Stimulated activated CD4-positive, alpha-beta T cell treated with anti-CD3 and anti-CD28 coated beads, Interleukin-2, amount 100 ng/mL, for 24 hours (primary cell): ENCODE results near the gene SBK3.
A peak's percentile ranks its signal among the peaks of the same experiment; 100 is the strongest.
"Not testable (repeated sequence)": the region's sequence is repeated elsewhere in the genome, so short reads cannot be mapped to it uniquely, and the experiment has no call there.

Experiments used
- DNase-seq, 2 donors: peaks; one replicate each; pipeline ENCODE4 v3.0.0-alpha.2; 2020

The SBK3 gene

DNA sequence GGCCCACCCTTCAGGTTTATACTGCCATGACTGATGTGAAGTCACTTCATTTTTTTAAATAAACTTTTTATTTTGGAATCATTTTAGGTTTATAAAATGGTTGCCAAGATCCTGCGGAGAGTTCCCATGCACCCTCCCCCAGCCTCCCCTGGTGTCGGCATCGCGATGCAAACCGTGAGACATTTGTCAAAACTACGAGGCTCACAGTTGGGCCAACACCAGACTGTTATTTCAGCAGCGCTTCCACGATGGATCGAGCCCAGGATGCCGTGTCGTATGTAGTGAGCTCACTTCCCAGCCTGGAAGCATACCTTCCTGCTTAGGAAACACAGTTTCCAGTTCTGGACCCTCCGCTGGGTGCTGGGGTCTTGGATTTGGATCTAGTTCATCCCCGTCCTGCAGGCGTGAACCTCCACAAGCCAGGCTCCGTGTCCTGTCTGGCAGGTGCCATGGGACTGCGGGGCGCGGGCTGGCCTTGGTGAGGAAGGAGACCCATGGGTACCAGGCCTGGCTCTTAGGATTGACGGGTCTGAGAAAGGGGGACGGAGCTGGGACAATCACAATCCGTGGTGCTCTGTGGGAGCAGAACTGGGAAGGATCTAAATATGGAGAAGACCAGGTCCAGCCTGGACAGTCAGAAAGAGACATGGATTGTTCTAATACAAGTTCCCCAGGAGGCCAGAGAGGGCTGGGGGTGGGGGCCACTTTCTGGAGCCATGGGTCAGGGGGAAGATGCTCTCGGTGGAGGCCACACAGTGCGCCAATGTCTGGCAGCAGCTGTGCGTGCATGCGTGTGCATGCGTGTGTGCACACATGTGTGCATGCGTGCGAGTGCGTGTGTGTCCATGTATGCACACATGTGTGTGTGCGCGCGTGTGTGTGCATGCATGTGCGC lies 6.0 kb downstream of the SBK3 start:
- DNase-seq = no peak

DNA sequence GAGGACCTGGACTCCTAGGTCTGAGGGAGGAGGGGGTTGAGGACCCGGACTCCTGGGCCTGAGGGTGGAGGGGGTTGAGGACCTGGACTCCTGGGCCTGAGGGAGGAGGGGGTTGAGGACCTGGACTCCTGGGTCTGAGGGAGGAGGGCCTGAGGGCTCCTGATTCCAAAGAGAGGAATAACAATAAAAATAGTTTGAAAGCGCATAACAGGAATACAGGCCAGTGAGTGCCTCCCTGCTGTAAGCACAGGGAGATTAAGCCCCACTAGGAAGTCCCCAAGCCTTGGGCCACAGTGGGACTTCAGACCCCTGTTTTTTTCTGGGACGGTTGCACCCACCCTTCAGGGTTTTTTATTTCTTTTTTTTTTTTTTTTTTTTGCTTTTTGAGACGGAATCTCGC lies 7.2 kb downstream of the SBK3 start:
- DNase-seq = no peak

DNA sequence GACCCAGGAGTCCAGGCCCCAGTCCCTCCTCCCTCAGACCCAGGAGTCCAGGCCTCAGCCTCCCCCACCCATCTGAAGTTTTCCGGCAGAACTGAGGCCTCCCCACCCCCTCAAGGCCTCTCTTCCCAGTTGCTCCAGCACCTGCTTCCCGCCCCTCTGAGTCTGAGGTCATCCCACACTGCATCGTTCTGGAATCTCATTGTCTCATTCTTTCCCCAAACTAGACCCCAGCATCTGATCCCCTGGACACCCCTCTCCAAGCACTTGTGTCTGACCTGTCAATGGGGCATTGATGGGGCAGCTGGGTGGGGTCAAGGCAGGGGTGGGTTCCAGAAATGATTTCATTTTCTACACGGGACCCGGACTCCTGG lies 7.6 kb downstream of the SBK3 start:
- no peak for DNase-seq

DNA sequence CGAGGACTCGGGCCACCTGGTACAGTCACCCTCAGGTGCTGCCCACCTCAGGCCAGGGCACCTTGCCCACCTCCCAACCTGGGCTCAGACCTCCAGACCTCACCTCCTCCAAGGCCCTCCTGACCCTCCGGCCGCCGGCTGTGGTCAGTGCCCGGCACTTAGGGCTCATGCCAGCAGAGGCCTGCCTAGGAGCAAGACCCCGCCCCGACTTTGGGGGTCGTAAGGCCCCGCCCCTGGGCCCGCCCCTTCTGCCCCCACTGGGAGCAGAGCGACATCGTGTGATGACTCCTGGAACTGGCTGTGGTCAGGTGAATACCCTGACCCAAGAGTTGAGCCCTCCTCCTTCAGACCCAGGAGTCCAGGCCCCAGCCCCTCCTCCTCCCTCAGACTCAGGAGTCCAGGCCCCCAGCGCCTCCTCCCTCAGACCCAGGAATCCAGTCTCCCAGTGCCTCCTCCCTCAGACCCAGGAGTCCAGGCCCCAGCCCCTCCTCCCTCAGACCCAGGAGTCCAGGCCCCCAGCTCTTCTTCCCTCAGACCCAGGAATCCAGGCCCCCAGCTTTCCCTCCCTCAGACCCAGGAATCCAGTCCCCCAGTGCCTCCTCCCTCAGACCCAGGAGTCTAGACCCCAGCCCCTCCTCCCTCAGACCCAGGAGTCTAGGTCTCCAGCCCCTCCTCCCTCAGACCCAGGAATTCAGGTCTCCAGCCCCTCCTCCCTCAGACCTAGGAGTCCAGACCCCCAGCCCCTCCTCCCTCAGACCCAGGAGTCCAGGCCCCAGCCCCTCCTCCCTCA lies 8.2 kb downstream of the SBK3 start, which contains the start of gene SBK2:
Gene SBK2 (minus strand): TSS at position 183 of the 790 bp plus-strand sequence. CDS start 839 bp downstream, outside the sequence.
- DNase-seq = no peak

DNA sequence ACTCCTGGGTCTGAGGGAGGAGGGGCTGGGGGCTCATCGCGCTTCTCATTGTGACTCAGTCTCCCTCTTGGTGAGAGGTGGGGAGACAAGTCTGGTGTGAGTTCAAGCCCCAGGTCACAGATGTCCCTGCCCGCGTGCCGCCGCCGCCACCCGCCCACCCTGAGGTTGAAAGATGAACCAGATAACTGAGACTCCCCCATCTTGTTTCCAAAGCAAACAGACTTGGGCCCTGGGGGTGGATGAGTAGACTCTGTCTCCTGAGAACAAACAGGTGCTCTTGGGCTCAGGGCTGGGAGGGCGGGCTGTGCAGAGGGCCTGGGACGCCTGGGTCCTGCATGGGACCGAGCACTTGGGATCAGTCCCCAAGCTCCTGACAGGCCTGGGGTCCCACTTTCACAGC lies 9.0 kb downstream of the SBK3 start:
- no peak for DNase-seq

DNA sequence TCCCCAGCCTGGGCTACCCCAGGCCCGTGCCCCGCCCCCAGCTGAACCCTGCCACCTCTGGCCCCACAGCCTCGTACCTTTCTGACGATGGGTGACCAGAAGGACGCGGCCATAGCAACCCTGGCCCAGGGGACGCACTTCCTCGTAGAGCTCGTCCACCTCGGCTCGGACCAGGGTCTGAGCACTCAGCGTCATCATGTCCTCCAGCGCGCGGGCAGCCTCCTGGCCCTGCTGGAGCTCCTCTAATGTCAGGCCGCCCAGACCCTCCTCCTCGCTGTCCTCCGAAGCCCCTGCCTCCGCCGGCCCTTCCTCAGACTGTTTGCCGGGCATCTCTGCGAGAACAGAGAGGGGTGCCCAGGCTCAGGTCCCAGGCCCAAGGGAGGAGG lies 9.4 kb downstream of the SBK3 start:
- no peak for DNase-seq

DNA sequence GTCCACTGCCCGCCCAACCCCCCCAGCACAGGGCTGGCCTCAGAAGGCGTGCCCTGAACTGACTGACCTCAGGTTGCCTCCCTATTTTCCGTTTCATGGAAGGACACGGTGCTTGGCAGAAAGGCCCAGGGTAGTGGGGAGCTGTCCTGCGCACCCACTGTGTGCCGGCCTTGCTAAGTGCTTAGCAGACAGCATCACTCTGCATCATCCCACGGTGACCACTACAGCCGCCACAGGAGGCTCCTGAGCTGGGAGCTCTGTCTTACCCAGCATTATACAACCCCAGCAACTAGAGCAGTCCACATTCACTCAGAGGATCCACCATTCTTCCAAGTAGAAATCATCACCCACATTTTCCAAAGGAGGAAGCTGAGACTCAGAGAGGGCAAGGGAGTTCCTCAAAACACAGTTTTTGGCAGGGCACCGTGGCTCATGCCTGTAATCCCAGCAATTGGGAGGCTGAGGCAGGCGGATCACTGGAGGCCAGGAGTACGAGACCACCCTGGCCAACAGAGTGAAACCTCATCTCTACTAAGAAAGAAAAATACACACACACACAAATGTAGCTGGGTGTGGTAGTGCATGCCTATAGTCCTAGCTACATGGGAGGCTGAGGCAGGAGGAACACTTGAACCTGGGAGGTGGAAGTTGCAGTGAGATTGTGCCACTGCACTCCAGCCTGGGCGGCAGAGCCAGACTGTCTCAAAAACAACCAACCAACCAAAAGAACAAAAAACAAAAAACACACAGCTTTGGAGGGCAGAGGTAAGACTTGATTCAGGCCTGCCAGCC lies 10.0 kb downstream of the SBK3 start:
- no peak for DNase-seq

DNA sequence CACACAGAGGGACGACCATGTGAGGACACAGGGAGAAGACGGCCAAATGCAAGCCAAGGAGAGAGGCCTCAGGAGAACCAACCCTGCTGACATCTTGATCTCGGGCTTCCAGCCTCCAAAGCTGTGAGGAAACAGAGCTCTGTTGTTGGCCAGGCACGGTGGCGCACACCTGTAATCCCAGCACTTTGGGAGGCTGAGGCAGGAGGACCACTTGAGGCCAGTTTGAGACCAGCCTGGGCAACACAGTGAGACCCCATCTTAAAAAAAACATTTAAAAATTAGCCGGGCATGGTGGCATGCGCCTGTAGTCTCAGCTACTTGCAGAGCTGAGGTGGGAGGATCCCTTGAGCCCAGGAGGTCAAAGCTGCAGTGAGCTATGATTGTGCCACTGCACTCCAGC lies 11.1 kb downstream of the SBK3 start:
- DNase-seq = not testable (repeated sequence)

DNA sequence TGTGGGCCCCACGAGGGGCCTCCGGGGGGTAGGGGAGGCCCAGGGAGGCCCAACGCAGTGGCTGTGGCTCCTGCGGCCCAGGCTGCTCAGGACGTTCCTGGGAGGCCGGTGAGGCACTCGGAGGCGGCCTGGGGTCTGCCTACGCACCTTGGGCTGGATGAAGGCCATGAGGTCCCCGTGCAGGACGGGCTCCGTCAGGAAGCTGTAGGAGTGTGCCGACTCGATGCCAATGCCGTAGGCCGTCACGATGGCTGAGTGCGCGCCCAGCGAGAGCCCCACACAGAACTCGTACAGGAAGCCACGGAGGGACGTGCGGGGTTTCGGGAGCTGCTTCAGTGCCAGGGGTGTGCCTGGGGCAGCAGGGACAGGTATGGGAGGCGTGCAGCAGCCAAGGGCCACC lies 14.3 kb downstream of the SBK3 start:
- no peak for DNase-seq

DNA sequence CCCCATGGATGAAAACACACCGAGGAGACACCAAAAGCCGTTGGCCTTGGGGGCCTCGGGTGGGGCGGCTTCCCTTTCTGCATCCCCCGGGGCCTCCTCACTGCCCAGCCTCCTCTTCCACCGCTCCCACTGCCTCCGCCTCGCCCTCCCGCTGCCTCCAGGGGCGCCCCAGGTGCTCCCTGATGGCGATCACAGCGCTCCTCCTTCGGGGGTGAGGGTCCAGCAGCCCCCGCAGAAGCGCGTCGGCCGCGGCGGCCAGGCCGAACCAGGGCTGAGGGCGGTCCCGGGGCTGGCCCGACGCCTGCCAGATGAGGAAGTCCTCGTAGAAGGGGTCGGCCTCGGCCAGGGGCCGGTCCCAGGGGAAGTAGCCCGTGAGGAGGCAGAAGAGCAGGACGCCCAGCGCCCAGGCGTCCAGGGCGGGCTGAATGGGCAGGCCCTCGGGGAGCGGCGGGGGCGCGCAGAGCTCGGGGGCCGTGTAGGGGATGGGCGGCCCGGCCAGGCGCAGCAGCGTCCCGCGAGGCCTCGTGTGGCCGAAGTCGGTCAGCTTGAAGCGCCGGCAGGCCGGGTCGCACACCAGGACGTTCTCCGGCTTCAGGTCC lies 15.6 kb downstream of the SBK3 start:
- no peak for DNase-seq

DNA sequence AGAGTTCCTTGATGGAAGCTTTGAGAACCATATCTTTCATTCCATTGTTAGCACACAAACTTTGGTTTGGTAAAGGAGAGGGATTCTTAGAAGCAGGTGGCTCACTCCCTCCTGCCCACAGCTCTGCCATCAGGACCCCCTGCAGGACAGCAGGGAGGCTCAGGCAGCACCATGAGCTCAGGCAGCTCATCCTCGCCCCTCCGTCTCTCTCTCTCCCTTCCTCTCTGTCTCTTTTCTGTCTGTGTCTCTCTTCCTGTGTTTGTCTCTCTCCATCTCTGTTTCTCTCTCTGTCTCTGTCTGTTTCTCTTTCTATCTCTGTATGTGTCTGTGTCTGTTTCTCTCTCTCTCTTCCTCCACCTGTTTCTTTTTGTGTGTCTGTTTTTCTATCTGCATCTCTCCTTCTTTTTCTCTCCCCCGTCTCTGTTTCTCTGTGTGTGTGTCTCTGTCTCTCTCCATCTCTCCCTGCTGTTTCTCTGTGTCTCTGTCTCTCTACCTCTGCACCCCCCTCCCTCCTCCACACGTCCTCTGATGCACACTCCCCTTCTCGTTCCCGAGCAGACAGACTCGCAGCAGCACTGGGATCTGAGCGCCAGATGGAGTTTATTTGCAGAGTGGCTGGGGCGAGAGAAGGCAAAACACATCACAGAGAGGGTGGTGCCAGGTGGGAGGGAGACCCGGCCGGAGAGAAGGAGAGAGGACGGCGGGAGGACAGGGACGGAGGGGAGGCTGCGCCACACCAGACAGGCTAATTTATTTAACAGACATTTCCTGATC lies 17.1 kb downstream of the SBK3 start:
- DNase-seq = no peak

DNA sequence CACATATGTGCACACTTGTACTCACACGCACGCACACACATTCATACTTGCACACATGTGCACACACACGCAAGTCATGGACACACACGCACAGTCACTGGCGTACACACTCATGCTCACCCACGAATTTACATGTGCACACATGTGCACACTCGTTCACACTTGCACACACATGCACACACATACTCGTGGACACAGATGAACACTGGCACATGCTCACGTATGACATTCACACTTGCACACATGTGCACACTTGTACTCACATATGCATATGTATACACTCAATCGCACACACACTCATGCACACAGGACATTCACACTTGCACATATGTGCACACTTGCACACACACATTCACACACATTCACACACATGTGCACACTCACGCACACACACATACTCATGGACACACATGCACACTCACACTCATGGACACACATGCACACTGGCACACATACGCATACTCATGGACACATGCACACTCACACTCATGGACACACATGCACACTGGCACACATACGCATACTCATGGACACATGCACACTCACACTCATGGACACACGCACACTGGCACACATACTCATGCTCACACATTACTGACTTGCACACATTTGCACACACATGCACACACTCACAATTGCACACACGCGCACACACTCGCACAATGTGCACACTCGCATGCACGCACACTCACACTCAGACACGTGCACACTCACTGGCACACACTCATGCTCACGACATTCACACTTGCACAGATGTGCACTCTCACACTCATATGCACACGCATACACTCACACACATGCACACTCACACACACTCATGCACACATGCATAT lies 17.9 kb downstream of the SBK3 start:
- DNase-seq = no peak

DNA sequence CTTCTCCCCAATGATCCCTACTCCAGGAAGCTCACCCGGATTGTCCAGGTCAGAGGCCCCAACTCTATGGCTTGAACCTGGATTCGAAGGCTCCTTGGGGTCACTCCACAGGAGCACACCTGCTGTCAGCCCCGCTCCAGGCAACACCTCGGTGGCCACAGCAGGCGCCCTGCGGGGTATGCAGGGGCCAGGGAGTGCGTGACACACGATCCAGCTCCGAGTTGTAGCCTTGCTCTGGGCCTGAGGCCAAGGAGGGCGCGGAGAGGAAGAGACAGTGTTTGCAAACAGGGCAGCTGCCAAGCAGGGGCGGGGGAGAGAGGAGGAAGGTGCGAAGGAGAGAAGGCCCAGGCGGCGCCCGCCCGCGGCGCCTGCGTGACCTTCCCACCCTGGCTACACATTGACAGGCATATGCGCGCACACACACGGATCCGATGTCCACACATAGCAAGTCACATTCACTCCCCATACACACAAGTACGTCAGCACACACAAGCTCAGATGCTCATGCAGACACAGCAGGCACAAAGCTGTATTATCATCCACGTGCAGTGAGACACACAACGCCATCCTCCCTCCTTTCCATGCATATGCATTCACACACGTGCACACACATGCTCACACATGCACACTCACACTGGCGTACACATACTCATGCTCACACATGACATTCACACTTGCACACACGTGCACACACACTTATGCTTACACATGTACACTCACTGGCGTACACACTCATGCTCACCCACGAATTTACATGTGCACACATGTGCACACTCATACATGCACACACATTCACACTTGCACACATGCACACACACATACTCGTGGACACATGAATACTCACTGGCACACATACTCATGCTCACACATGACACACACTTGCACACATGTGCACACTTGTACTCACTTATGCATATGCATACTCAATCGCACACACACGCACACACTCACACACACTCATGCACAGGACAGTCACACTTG lies 18.8 kb downstream of the SBK3 start:
- no peak for DNase-seq

DNA sequence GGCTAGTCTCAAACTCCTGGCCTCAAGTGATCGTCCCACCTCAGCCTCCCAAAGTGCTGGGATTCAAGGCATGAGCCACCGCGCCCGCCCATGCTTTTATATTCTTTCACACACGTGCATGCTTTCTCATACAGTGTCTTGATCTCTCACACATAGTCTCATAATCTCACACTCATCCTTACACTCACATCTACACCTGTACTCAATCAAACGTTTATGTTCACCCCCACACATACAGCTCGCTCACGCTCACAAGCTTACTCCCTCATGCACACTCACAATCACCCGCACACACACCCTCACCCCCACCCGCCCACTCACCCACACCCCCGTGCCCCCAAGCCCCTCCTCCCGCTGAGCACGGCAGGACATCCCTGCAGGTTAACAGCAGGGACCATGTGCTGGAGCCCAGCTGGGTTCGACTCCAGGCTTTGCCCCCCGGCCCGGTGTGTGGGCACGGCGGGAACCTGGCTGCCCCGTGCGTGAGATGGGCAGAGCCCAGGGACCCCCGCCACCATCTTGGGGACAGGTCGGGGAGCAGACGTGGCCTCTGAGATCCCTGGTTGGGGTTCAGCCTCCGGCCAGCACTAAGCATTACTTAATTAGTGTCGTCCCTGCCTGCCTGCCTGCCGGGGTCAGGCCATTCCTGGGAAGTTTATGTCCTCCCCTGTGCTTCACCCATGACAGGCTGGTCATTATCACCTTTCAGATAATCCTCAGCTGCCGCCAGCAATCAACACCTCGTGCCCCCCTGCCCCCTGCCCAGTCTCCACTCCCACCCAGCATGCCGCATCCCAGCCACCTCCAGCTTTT lies 19.8 kb downstream of the SBK3 start:
- no peak for DNase-seq

DNA sequence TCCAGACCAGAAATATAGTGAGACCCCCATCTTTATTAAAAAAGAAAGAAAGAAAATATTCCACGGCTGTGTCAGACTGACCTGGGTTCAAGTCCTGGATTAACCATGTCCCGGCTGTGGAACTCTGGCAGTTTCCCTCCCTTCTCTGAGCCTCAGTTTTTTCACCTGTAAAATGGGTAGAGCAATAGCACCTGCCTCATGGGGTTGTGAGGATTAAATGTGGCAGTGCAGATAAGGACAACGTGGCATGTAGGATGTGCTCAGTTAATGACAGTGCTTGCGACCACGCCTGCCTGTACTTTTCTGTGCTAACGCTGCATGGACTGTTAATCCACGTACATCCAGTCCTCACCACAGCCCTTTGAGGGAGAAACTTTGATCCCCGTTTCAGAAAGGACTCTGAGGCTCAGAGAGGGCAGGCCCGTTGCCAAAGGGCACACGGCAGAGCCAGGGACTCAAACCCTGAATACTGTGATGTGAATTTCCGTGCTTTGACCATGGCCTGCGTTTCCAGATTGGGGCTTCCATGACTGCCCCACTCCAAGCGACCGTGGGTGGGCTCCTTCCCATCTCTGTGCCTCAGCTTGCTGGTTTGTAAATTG lies 24.6 kb downstream of the SBK3 start:
- DNase-seq = no peak

DNA sequence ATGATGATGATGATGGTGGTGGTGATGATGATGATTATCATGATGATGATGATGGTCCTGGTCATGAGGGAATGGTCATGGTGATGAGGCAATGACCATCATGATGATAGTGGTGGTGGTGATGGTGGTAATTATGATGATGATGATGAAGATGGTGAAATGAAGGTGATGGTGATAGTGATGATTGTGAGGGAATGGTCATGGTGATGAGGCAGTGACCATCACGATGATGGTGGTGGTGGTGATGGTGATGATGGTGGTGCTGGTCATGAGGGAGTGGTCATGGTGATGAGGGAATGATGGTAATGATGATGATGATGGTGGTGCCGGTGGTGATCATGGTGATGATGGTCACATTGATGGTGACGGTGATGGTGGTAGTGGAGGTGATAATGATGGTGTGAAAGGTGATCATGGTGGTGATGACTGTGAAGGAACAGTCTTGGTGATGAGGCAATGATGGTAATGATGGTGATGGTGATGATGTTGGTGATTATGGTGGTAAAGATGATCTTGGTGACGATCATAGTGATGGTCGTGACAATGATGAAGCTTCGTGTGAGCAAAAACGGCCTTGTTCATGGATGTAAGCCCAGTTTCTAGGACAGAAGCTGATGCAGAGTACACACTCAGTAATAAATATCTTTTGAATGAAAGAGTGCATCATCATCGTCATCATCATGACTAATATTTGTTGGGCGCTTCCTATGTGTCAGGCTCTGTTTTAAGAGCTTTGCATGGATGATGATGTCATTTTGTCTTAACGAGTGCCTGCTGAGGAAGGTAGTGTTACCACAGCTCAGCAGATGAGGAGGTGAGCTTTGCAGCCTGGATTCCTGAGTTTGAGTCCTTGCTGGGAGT lies 25.7 kb downstream of the SBK3 start:
- DNase-seq = no peak

DNA sequence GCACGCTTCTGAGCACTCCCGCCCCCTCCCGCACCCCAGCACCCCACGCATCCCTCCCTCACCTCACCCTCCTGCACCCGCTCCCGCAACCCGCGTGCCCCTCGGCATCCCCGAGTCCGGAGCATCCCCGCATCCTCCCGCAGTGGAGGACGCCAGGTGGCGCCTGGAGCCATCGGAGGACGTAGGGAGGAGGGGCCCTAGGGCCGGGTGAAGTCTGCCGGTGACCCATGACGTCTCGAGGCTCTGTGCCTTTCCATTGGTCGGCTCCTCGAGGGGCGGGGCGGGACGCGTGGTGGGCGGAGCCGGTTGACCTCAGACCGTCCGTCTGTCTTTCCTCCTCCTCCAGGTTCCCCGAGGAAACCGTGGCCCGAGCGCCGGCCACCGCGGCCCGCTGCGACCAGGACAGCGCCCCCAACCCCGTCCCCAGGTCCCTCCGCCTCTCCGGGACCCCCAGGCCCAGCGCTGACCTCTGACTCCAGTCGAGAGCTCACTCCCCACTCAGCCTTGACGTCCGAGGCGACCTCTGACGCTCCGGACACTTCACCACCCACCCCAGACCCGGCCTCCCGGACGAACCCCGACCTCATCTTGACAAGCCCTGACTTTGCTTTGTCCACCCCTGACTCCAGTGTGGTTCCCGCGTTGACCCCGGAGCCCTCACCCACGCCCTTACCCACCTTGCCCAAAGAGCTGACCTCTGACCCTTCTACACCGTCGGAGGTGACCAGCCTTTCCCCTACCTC lies 28.3 kb downstream of the SBK3 start:
- peak; percentile 92 to 93 for DNase-seq
